Measurements from ENCODE around the gene CWC27.
"Not testable (repeated sequence)": the region's sequence is repeated elsewhere in the genome, so short reads cannot be mapped to it uniquely, and the experiment has no call there.

Gene CWC27

DNA sequence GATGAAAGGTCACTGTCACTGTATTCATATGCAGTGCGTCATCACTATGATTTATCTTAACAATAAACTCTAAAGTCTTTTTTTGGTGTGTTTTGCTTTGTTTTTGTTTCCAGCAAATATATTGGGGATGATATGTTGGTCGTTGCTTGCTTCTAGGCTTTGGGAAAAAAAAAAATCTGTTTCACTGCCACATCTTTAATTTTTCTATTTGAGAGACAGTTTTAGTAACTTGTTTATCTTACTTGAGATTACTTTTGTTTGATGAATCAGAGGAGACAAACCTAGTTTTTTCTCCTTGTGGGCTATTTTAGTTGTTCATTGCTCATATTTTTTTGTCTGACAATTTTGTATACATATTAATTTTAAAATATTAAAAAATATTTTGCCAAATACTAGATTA is 19.4 kb downstream of the CWC27 start:
- no peak for DNase-seq (ENCODE audit: low read depth in 2 of 2)

DNA sequence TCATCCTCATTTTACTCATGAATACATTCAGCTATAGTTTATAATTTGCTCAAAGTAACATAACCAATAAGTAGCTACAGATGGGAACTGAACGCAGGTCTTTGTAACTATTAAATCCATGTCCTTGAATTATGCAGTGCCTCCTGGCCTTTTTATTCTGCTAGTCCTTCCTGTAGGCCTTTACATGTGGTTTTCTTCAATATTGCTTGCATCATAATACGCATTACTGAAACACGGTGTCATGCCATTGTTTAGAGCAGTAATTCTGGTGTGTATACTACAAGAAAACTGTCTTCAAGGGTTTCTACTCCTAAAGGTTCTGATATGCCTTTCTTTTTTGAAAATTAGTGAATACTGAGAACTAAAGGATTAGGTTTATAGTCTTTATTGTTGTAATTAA is 20.7 kb downstream of the CWC27 start:
- DNase-seq (ENCODE audit: low read depth in 2 of 2), result no peak

- no peak for DNase-seq (ENCODE audit: low read depth in 2 of 2)
These were observed 21.5 kb downstream of the CWC27 start for GRCh38 chr5:64790210-64790609.

- DNase-seq (ENCODE audit: low read depth in 2 of 2), result no peak
These were observed 23.7 kb downstream of the CWC27 start for GRCh38 chr5:64792469-64792868.

DNA sequence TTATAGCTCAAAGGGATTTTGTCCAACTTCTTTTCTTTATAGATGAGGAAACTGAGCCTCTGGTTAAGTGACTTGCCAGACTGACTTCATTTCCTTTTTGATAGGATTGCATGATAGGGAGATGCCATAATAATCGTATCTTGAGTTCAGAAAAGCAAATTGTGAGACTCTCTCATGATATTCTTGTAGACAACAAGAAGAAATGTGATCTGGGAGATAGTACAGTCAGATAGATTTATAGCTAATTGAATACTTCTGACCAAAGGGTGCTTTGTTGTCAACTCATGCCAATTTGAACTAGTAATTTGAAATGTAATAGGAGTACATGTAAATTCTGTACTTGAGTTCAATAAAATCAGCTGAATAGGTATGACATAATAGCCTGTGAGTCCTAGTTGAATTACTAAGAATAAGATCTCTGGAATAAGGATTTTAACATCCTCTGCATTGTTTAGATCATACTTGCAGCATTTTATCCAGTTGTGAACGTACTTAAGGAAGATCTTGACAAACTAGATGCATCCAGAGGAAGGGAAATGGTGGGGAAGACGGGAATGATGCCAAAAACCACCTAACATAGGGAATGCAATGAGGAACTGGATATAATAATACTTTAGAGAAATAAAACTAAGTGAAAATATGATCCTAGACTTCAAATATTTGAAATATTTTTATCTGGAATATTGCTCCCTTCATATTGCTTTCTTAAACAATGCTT is 25.5 kb downstream of the CWC27 start:
- no peak for DNase-seq (ENCODE audit: low read depth in 2 of 2)

DNA sequence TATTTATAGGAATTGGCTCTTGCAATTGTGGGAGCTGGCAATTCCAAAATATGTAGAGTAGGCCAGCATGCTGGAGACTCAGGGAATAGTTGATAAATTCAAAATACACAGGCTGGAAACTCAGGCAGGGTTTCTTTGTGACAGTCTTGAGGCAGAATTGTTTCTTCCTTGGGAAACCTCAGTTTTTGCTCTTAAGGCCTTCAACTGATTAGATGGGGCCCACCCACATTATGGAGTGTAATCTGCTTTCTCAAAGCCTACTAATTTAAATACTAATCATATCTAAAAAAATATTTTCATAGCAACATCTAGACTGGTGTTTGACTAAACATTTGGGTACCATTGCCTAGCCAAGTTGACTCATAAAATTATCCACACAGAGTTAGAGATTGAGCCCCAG is 27.6 kb downstream of the CWC27 start:
- no peak for DNase-seq (ENCODE audit: low read depth in 2 of 2)

GRCh38 chr5:64800926-64801325 is 32.2 kb downstream of the CWC27 start:
- DNase-seq (ENCODE audit: low read depth in 2 of 2), result no peak

GRCh38 chr5:64806537-64806936 is 37.8 kb downstream of the CWC27 start:
- no peak for DNase-seq (ENCODE audit: low read depth in 2 of 2)

GRCh38 chr5:64807520-64807919 is 38.8 kb downstream of the CWC27 start:
- DNase-seq (ENCODE audit: low read depth in 2 of 2), result no peak

DNA sequence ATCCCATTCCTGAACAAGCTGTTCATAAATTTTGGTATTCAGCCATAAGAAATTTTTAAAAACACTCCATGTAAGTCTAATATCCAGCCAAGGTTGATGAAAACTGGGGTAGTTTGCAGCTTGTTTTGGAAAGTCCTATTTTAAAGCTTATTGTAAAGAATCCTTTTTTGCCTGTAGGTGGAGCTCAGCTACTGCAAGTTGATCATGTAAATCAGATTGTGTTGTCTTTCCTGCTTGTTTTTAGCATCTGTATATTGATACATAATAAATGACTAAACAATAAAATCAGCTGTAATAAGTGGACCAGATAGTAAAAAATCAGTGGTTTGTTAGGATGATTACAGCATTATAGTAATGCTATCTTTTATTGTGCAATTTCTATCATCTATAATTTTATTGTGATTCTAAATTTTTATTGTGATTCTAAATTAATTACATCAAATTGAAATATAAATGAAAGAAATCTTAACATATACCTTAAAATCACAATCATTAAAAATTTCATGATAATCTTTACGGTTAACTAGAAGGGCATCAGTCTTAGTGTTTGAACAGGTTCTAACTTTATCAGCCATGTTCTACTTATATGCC is 42.4 kb downstream of the CWC27 start:
- no peak for DNase-seq (ENCODE audit: low read depth in 2 of 2)

DNA sequence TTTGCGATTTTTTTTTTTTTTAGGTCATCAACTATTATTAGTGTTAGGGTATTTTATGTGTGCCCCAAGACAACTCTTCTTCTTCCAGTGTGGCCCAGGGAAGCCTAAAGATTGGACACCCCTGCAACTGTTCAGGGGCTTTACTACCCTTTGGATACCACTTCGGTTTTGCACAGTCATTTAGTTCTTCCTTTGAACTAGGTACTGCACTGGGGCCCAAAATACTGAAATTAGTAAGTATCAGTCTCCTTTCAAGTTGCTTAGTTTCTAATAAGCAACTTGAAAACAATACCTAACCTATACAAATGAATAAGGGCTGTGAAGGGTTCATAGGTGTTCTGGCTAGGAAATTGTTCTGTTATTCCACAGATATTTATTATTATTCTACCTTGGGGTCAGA is 45.3 kb downstream of the CWC27 start:
- DNase-seq (ENCODE audit: low read depth in 2 of 2), result no peak

DNA sequence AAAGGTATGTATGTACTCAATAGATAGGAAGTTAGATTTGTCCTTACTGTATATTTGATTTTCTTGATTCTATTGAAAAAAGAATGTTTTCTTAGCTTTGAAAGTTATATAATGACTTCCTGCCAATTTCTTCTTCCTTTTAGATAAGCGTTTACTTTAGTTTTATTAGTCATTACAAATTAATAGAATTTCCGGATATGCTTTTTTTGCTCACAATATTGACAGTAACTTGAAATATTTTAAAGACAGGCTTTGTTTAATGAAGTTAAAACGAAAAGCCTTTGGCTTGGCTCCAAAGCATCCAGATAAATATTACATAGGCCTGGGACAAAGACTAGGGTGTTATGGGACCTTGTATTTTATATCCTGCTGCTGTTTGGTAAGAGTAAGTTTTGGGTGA is 49.5 kb downstream of the CWC27 start:
- DNase-seq (ENCODE audit: low read depth in 2 of 2), result no peak

DNA sequence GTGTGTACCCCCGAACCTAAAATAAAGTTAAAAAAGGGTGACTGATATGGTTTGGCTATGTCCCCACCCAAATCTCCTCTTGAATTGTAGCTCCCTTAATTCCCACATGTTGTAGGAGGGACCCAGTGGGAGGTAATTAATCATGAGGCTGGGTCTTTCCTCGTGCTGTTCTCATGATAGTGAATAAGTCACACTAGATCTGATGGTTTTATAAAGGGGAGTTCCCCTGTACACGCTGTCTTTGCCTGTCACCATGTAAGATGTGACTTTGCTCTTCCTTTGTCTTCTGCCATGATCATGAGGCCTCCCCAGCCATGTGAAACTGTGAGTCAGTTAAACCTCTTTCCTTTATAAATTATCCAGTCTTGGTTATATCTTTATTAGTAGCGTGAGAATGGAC is 50.6 kb downstream of the CWC27 start:
- DNase-seq (ENCODE audit: low read depth in 2 of 2), result not testable (repeated sequence)

- DNase-seq (ENCODE audit: low read depth in 2 of 2), result no peak
These were observed 53.6 kb downstream of the CWC27 start for GRCh38 chr5:64822320-64822719.

GRCh38 chr5:64826541-64826940 is 57.8 kb downstream of the CWC27 start:
- DNase-seq (ENCODE audit: low read depth in 2 of 2), result no peak

DNA sequence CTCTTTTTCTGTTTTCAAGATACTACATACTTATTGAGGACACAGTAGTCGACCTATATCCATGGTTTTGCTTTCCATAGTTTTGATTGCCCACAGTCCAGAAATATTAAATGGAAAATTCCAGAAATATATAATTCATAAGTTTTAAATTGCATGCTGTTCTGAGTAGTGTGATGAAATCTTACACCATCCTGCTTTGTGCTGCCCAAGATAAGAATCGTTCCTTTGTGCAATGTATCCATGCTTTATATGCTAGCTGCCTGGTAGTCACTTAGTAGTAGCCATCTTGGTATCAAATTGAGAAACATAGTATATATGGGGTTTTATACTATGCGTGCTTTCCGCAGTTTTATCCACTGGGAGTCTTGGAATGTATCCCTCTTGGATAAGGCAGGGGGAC is 59.0 kb downstream of the CWC27 start:
- DNase-seq (ENCODE audit: low read depth in 2 of 2), result no peak

GRCh38 chr5:64830650-64831049 is 61.9 kb downstream of the CWC27 start:
- DNase-seq (ENCODE audit: low read depth in 2 of 2), result not testable (repeated sequence)

- no peak for DNase-seq (ENCODE audit: low read depth in 2 of 2)
These were observed 63.3 kb downstream of the CWC27 start for GRCh38 chr5:64831996-64832395.

GRCh38 chr5:64834037-64834436 is 65.3 kb downstream of the CWC27 start:
- DNase-seq (ENCODE audit: low read depth in 2 of 2), result no peak

- no peak for DNase-seq (ENCODE audit: low read depth in 2 of 2)
These were observed 65.9 kb downstream of the CWC27 start for GRCh38 chr5:64834611-64835010.

GRCh38 chr5:64835266-64835665 is 66.5 kb downstream of the CWC27 start:
- no peak for DNase-seq (ENCODE audit: low read depth in 2 of 2)

DNA sequence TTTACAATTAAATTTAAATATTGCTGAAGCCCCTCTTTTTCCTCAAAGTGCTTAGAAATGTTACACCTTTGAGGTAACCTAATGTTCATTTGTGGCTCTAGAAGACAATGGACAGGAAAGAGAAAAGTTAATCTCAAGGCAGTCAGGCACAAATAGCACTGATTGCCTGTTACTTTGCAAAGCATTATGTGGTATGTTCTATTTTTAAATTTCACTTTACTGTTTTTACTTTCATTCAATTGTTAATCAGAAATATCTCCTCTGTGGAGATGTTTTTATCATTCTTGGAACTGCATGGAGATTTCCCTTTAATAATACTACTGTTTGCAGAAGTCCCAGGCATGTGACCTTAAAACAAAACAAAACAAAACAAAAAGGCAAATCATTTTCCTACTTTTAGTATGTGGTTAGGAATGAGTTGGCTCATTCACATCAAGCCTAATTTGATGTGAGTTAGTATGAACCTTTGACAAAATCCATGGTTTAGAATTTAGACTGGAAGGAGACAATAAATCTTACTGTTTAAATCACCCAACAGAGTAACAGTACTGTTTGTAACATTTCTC is 67.5 kb downstream of the CWC27 start:
- DNase-seq (ENCODE audit: low read depth in 2 of 2), result no peak

- DNase-seq (ENCODE audit: low read depth in 2 of 2), result no peak
These were observed 68.1 kb downstream of the CWC27 start for GRCh38 chr5:64836786-64837185.

GRCh38 chr5:64838376-64838775 is 69.6 kb downstream of the CWC27 start:
- DNase-seq (ENCODE audit: low read depth in 2 of 2), result no peak

Data from stimulated activated CD4-positive, alpha-beta T cell treated with anti-CD3 and anti-CD28 coated beads, Interleukin-1b, Interleukin-23, amount 100 ng/mL, for 4 hours (primary cell).